Dermis blood vessel endothelial cell (primary cell): ENCODE data around the gene PPP2R5C. TPM values are rescaled to one million over a fixed set of nuclear protein-coding genes. Genes with fewer than 3 reads are reported as not detected.

Source experiments
- DNase-seq: peaks from one replicate; pipeline ENCODE4 v3.0.0; 2010
- total RNA-seq: library from RNA; depleted of rRNA; stranded (reverse); fragments of >200 nt; gene quantifications from 2 replicates; pipeline ENCODE4 v1.2.3, GENCODE V29; 2014

The PPP2R5C gene
- total RNA-seq, 1 donor from 2014 or later, result 80.8 TPM

GRCh38 chr14:101891471-101891870 is 130.0 kb downstream of the PPP2R5C start:
- DNase-seq, result no peak

GRCh38 chr14:101893759-101894158 is 132.2 kb downstream of the PPP2R5C start:
- DNase-seq, result no peak

- no peak for DNase-seq
Observed at GRCh38 chr14:101894365-101895081, 133.0 kb downstream of the PPP2R5C start.

GRCh38 chr14:101895256-101895655 is 133.7 kb downstream of the PPP2R5C start:
- DNase-seq, result no peak

GRCh38 chr14:101897326-101897725 is 135.8 kb downstream of the PPP2R5C start:
- no peak for DNase-seq

GRCh38 chr14:101898416-101898815 is 136.9 kb downstream of the PPP2R5C start:
- DNase-seq, result no peak

- DNase-seq, result no peak
Observed at GRCh38 chr14:101899263-101899662, 137.8 kb downstream of the PPP2R5C start.

- DNase-seq, result no peak
Observed at GRCh38 chr14:101900253-101900652, 138.7 kb downstream of the PPP2R5C start.

- DNase-seq, result no peak
Observed at GRCh38 chr14:101903111-101903561, 141.6 kb downstream of the PPP2R5C start.

GRCh38 chr14:101905614-101906013 is 144.1 kb downstream of the PPP2R5C start:
- DNase-seq, result no peak

GRCh38 chr14:101906645-101907044 is 145.1 kb downstream of the PPP2R5C start:
- no peak for DNase-seq

GRCh38 chr14:101907619-101908018 is 146.1 kb downstream of the PPP2R5C start:
- DNase-seq, result no peak

GRCh38 chr14:101908795-101909194 is 147.3 kb downstream of the PPP2R5C start:
- no peak for DNase-seq

- no peak for DNase-seq
Observed at GRCh38 chr14:101909371-101910096, 148.0 kb downstream of the PPP2R5C start.

GRCh38 chr14:101912841-101913240 is 151.3 kb downstream of the PPP2R5C start:
- DNase-seq, result no peak

GRCh38 chr14:101914083-101914482 is 152.6 kb downstream of the PPP2R5C start:
- no peak for DNase-seq

- DNase-seq, result no peak
Observed at GRCh38 chr14:101915871-101916815, 154.6 kb downstream of the PPP2R5C start.

- no peak for DNase-seq
Observed at GRCh38 chr14:101916816-101917412, 155.4 kb downstream of the PPP2R5C start.

GRCh38 chr14:101917413-101918017 is 156.0 kb downstream of the PPP2R5C start:
- no peak for DNase-seq

GRCh38 chr14:101918065-101918989 is 156.8 kb downstream of the PPP2R5C start:
- DNase-seq, result no peak

GRCh38 chr14:101920271-101920670 is 158.8 kb downstream of the PPP2R5C start:
- DNase-seq, result no peak
